ENCODE data around the gene NSUN6. TPM values are rescaled to one million over a fixed set of nuclear protein-coding genes. Genes with fewer than 3 reads are reported as not detected.
"Not testable (repeated sequence)": the region's sequence is repeated elsewhere in the genome, so short reads cannot be mapped to it uniquely, and the experiment has no call there.

Gene NSUN6
- total RNA-seq, 4 donors from 2014 or later: 8.6 to 69.3 (median 15.4) TPM

DNA sequence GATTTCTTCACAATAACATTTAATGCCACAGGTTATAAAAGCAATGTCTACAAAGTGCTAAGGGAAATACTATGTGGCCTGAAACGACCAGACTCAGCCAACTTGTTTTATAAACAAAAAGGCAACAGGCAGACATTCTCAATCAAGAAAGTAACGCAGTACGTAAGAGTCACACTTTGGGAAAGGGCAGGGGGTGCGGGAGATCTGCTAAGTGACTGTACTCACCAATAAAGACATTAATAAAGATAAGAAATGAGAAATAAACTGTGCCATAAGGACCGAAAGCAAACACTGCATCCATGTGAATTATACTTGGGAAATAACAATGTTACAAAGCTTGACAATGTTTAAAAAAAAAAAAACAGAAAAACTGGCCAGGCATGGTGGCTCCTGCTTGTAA lies 25.5 kb downstream of the NSUN6 start:
- WGBS, 2 donors (ENCODE audit: low coverage in 1 of 2): 53 to 73% methylated on average over 5 of the region's 5 CpGs

DNA sequence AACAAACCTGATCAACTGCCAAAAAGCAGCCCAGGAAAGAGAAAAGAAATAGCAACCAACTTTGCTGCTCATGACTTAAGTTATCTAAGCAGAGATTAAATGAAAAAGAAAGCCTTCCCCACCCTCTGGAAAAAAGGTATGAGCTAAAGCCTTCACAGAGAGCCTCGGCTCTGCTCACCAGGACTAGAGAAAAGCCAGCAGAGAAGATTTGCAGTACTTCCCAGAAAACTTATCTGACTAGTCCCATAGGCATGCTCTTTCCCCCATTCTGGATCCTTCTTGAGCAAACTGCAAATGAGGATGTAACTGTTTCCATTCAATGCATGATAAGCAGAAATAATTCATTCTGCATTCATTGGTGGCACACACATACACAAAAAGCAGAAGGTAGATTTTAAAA lies 27.7 kb downstream of the NSUN6 start:
- peaks cover 0 to 15% (median 4%) of the 10 kb centered on the region in 4 donors for H3K4me1 ChIP-seq
- H3K27ac ChIP-seq; H3K36me3 ChIP-seq; H3K4me3 ChIP-seq; H3K27me3 ChIP-seq; intact Hi-C loops (cut with DNase I; ENCODE audit: low total_unique reads); DNase-seq; H3K9me3 ChIP-seq: not testable (repeated sequence)
- 91% methylated on average over 1 of the region's 1 CpG; no CpG with 5 or more reads in 1 of the 2 donors for WGBS, 2 donors (ENCODE audit: low coverage in 1 of 2)
- in situ Hi-C loops (cut with MboI; ENCODE audit: low pct_ligation_motif_present in 1 of 4, low pct_unique_long_range_greater_than_20kb in 1 of 4, low sequenced_read_pairs in 3 of 4): loop anchor here in 1 of 4 donors (25.0 kb wide), 1 partner anchor 111 kb away; no protein-coding TSS in a partner anchor

More for the DNA sequence above, 25.5 kb downstream of the NSUN6 start:
- no peaks in the 10 kb centered on the region for H3K27me3 ChIP-seq
- TF ChIP-seq POLR2AphosphoS5 (IDR thresholded peaks at IDR 0.05): no peak
- intact Hi-C loops (cut with DNase I; ENCODE audit: low total_unique reads): no loop called here
- no peak for DNase-seq
- in situ Hi-C loops (cut with MboI; ENCODE audit: low pct_ligation_motif_present in 1 of 4, low pct_unique_long_range_greater_than_20kb in 1 of 4, low sequenced_read_pairs in 3 of 4): no loop called here
- H3K4me1 ChIP-seq: peaks cover 0 to 15% (median 4%) of the 10 kb centered on the region in 4 donors
- no peaks in the 10 kb centered on the region for H3K36me3 ChIP-seq
- no peak overlapping the region for H3K4me3 ChIP-seq
- H3K9me3 ChIP-seq: no peaks in the 10 kb centered on the region
- peak overlapping the region in 1 of 4 donors; percentile 85 for H3K27ac ChIP-seq

DNA sequence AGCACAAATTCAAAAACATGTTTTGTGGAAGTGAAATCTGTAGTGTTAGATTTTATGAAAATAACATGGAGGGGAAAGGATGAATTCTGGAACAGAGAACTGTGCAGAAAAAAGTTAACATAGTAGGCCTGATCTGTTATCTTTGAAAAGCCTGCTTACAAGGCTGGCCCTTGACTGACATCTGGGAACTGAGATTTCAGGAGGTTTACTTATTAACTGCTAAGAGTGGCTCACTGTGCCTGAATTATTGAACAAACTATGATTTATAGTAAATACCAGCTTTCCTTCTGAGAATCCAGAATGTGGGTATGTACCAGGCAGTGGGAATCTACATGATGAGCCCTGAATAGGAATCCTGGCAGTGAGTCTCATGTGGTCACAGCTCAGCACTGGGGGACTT lies 30.5 kb downstream of the NSUN6 start:
- intact Hi-C loops (cut with DNase I; ENCODE audit: low total_unique reads): no loop called here
- TF ChIP-seq, protein P1, sequence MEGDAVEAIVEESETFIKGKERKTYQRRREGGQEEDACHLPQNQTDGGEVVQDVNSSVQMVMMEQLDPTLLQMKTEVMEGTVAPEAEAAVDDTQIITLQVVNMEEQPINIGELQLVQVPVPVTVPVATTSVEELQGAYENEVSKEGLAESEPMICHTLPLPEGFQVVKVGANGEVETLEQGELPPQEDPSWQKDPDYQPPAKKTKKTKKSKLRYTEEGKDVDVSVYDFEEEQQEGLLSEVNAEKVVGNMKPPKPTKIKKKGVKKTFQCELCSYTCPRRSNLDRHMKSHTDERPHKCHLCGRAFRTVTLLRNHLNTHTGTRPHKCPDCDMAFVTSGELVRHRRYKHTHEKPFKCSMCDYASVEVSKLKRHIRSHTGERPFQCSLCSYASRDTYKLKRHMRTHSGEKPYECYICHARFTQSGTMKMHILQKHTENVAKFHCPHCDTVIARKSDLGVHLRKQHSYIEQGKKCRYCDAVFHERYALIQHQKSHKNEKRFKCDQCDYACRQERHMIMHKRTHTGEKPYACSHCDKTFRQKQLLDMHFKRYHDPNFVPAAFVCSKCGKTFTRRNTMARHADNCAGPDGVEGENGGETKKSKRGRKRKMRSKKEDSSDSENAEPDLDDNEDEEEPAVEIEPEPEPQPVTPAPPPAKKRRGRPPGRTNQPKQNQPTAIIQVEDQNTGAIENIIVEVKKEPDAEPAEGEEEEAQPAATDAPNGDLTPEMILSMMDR (IDR thresholded peaks at IDR 0.05): no peak
- TF ChIP-seq POLR2A (IDR thresholded peaks at IDR 0.05) (no peak), POLR2AphosphoS5 (IDR thresholded peaks at IDR 0.05) (no peak), EP300 (IDR thresholded peaks at IDR 0.05; ENCODE audit: low read depth) (no peak)
- no peak for DNase-seq
- H3K9me3 ChIP-seq: no peaks in the 10 kb centered on the region
- H3K4me1 ChIP-seq: peaks cover 0 to 1% (median 0%) of the 10 kb centered on the region in 4 donors
- in situ Hi-C loops (cut with MboI; ENCODE audit: low pct_ligation_motif_present in 1 of 4, low pct_unique_long_range_greater_than_20kb in 1 of 4, low sequenced_read_pairs in 3 of 4): loop anchor here in 1 of 4 donors (25.0 kb wide), 1 partner anchor 109 kb away; no protein-coding TSS in a partner anchor
- no peak overlapping the region for H3K4me3 ChIP-seq
- H3K27ac ChIP-seq: no peak overlapping the region
- no peaks in the 10 kb centered on the region for H3K36me3 ChIP-seq
- H3K27me3 ChIP-seq: no peaks in the 10 kb centered on the region

DNA sequence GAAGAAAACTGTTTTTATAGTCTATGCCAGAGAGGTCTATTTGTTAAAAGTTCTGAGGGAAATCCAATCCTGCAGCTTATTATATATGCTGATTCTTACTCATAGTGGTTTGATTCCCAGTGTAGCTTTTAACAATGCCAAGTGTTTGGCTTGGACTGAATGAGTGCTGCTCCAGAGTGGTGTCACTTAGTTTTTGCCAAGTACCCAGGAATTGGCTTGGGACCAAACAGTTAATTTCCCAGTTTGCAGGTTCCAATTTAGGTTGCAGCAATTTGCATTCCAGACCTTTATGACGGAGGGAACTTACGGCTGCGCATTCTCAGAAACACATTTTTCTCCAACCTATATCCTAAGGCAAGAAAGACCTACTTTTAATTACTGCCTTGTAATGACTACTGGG lies 32.4 kb downstream of the NSUN6 start:
- no peak overlapping the region for H3K4me3 ChIP-seq
- WGBS, 2 donors (ENCODE audit: low coverage in 1 of 2): 95 to 100% methylated on average over 2 to 3 of the region's 3 CpGs
- no peaks in the 10 kb centered on the region for H3K36me3 ChIP-seq
- intact Hi-C loops (cut with DNase I; ENCODE audit: low total_unique reads): no loop called here
- in situ Hi-C loops (cut with MboI; ENCODE audit: low pct_ligation_motif_present in 1 of 4, low pct_unique_long_range_greater_than_20kb in 1 of 4, low sequenced_read_pairs in 3 of 4): loop anchor here in 1 of 4 donors (25.0 kb wide), 1 partner anchor 107 kb away; no protein-coding TSS in a partner anchor
- H3K27ac ChIP-seq: no peak overlapping the region
- H3K4me1 ChIP-seq: no peaks in the 10 kb centered on the region
- no peaks in the 10 kb centered on the region for H3K27me3 ChIP-seq
- no peak for DNase-seq
- no peaks in the 10 kb centered on the region for H3K9me3 ChIP-seq
- no peak for TF ChIP-seq POLR2A (IDR thresholded peaks at IDR 0.05)

DNA sequence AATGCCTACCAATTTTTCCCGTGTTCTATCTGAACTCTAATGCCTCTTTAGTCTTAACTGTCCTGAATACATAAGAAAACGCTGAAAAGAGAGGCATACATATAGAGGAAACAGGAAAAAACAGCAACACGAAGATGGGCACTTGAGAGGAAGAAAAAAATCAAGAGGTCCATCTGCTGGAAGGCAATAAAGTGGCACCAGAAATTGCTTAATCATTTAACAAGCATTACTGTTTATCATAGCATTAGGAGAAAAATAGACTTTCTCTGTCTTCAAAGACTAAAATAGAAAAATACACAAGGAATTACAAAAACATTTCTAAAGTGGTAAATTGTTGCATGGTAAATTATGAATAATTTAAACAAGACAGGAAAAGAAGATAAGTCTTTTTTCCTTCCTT lies 35.0 kb downstream of the NSUN6 start:
- Histone ChIP-seq H3K4me3 (no peak overlapping the region), H3K9me3 (no peaks in the 10 kb centered on the region), H3K27ac (no peak overlapping the region), H3K27me3 (no peaks in the 10 kb centered on the region), H3K36me3 (no peaks in the 10 kb centered on the region), H3K4me1 (peaks cover 0 to 4% (median 0%) of the 10 kb centered on the region in 4 donors)
- intact Hi-C loops (cut with DNase I; ENCODE audit: low total_unique reads): no loop called here
- 56% methylated on average over 3 of the region's 3 CpGs for WGBS, 2 donors (ENCODE audit: low coverage in 1 of 2)
- in situ Hi-C loops (cut with MboI; ENCODE audit: low pct_ligation_motif_present in 1 of 4, low pct_unique_long_range_greater_than_20kb in 1 of 4, low sequenced_read_pairs in 3 of 4): loop anchor here in 1 of 4 donors (25.0 kb wide), 1 partner anchor 104 kb away; no protein-coding TSS in a partner anchor
- DNase-seq: no peak
- TF ChIP-seq EP300 (IDR thresholded peaks at IDR 0.05; ENCODE audit: low read depth) (no peak), POLR2A (IDR thresholded peaks at IDR 0.05) (no peak), POLR2AphosphoS5 (IDR thresholded peaks at IDR 0.05) (no peak)
- TF ChIP-seq, protein P1 (IDR thresholded peaks at IDR 0.05): no peak

DNA sequence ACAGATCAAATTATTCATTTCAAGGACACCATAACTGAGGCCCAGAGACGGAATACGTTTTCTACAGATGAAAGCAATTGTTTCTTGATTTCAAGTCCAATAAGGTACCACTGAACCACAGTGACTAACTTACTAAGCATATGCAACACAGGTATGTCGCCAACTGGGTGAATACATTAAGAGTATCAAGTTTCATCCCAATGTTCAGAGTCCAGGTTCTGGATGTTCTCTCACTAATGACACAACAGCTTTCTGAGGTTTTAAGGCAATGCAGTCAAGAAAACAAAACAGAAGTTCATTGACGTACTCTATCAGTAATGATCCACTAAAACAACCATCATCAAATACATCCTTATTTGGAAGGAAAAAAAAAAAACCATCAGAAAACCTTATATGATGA lies 35.8 kb downstream of the NSUN6 start:
- intact Hi-C loops (cut with DNase I; ENCODE audit: low total_unique reads) (no loop called here), in situ Hi-C loops (cut with MboI; ENCODE audit: low pct_ligation_motif_present in 1 of 4, low pct_unique_long_range_greater_than_20kb in 1 of 4, low sequenced_read_pairs in 3 of 4) (loop anchor here in 1 of 4 donors (25.0 kb wide), 1 partner anchor 103 kb away; no protein-coding TSS in a partner anchor)
- H3K4me1 ChIP-seq: peaks cover 0 to 8% (median 2%) of the 10 kb centered on the region in 4 donors
- 93 to 94% methylated on average over 3 to 4 of the region's 4 CpGs for WGBS, 2 donors (ENCODE audit: low coverage in 1 of 2)
- H3K27ac ChIP-seq: no peak overlapping the region
- TF ChIP-seq, protein P1 (IDR thresholded peaks at IDR 0.05): no peak
- TF ChIP-seq POLR2A (IDR thresholded peaks at IDR 0.05): no peak
- no peak for TF ChIP-seq EP300 (IDR thresholded peaks at IDR 0.05; ENCODE audit: low read depth)
- TF ChIP-seq POLR2AphosphoS5 (IDR thresholded peaks at IDR 0.05): no peak
- no peaks in the 10 kb centered on the region for H3K27me3 ChIP-seq
- no peak for DNase-seq
- no peaks in the 10 kb centered on the region for H3K9me3 ChIP-seq
- H3K4me3 ChIP-seq: no peak overlapping the region
- no peaks in the 10 kb centered on the region for H3K36me3 ChIP-seq

Measured in transverse colon (tissue), 4 donors.